Activated B cell treated with CpG ODN at 0.5 μM for 24 hours (primary cell): ENCODE data around the gene BAIAP2L1. TPM values are rescaled to one million over a fixed set of nuclear protein-coding genes. Genes with fewer than 3 reads are reported as not detected.
A peak's percentile ranks its signal among the peaks of the same experiment; 100 is the strongest.

Source experiments
- ATAC-seq: fragments of 200-7000 bp; cut with Tn5 transposase; one replicate; pipeline ENCODE4 v1.10.0; 2021; ENCODE audit warnings: low read depth, mild to moderate bottlenecking, moderate library complexity
- CTCF ChIA-PET: fragments of 350-600 bp; sonication (Branson Sonifier 250); formaldehyde crosslinking; loops from one replicate; lab custom pipeline; 2021; ENCODE audit warnings: antibody characterized with exemption; lab: Charles Lee
- POLR2A ChIA-PET: fragments of 350-600 bp; sonication (Branson Sonifier 250); formaldehyde crosslinking; loops from one replicate; lab custom pipeline; 2021; ENCODE audit warnings: antibody characterized with exemption; lab: Charles Lee
- DNase-seq: peaks from one replicate; pipeline ENCODE4 v3.0.0; 2022
- H3K27ac Mint-ChIP-seq: one replicate; pipeline ENCODE4 v1.8.0; 2020; ENCODE audit warnings: mixed read lengths
- H3K27me3 Mint-ChIP-seq: one replicate; pipeline ENCODE4 v1.8.0; 2021; ENCODE audit warnings: mixed read lengths
- H3K36me3 Mint-ChIP-seq: one replicate; pipeline ENCODE4 v1.8.0; 2021; ENCODE audit warnings: low read depth, mixed read lengths
- H3K4me1 Mint-ChIP-seq: one replicate; pipeline ENCODE4 v1.8.0; 2021; ENCODE audit warnings: mixed read lengths
- H3K4me3 Mint-ChIP-seq: one replicate; pipeline ENCODE4 v1.8.0; 2020; ENCODE audit warnings: mild to moderate bottlenecking, mixed read lengths
- H3K9me3 Mint-ChIP-seq: one replicate; pipeline ENCODE4 v1.8.0; 2020; ENCODE audit warnings: mixed read lengths
- intact Hi-C: fragments of 100-400 bp; cut with micrococcal nuclease; formaldehyde crosslinking; loops from one replicate; pipeline ENCODE4 v1.15.1; 2024
- total RNA-seq: library from RNA; stranded (reverse); gene quantifications from 2 replicates; pipeline ENCODE4 v1.2.3, GENCODE V29; 2022
- TF ChIP-seq, protein P1 (sequence below): fragments of 200-600 bp; IDR thresholded peaks from one replicate; pipeline ENCODE4 v1.8.0; 2022; ENCODE audit warnings: antibody characterized with exemption, mild to moderate bottlenecking

BAIAP2L1 gene
- total RNA-seq, 1 donor from 2014 or later = 8.1 TPM

GRCh38 chr7:98254516-98254915, 146.4 kb downstream of the BAIAP2L1 start:
- Mint-ChIP-seq H3K9me3 (no peaks in the 10 kb centered on the region), H3K27ac (no peak overlapping the region), H3K36me3 (peaks cover 32% of the 10 kb centered on the region), H3K4me3 (no peak overlapping the region), H3K4me1 (peaks cover 32% of the 10 kb centered on the region), H3K27me3 (no peaks in the 10 kb centered on the region)
- ATAC-seq (no peak), DNase-seq (no peak)
- POLR2A ChIA-PET = interaction anchor here (0.5 to 0.7 kb wide), 3 partner anchors 40 to 152 kb away, joined by 4 to 10 read pairs (median 7); no protein-coding TSS in a partner anchor
- CTCF ChIA-PET = no interaction called here
- TF ChIP-seq, protein P1, sequence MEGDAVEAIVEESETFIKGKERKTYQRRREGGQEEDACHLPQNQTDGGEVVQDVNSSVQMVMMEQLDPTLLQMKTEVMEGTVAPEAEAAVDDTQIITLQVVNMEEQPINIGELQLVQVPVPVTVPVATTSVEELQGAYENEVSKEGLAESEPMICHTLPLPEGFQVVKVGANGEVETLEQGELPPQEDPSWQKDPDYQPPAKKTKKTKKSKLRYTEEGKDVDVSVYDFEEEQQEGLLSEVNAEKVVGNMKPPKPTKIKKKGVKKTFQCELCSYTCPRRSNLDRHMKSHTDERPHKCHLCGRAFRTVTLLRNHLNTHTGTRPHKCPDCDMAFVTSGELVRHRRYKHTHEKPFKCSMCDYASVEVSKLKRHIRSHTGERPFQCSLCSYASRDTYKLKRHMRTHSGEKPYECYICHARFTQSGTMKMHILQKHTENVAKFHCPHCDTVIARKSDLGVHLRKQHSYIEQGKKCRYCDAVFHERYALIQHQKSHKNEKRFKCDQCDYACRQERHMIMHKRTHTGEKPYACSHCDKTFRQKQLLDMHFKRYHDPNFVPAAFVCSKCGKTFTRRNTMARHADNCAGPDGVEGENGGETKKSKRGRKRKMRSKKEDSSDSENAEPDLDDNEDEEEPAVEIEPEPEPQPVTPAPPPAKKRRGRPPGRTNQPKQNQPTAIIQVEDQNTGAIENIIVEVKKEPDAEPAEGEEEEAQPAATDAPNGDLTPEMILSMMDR = no peak
- intact Hi-C loops = loop anchor here (5.0 kb wide), 2 partner anchors 37 to 1932 kb away; partner anchors contain the start of gene SLC25A13

- H3K36me3 Mint-ChIP-seq = peaks cover 29% of the 10 kb centered on the region
Observed at GRCh38 chr7:98252425-98253054, 148.3 kb downstream of the BAIAP2L1 start.

DNA sequence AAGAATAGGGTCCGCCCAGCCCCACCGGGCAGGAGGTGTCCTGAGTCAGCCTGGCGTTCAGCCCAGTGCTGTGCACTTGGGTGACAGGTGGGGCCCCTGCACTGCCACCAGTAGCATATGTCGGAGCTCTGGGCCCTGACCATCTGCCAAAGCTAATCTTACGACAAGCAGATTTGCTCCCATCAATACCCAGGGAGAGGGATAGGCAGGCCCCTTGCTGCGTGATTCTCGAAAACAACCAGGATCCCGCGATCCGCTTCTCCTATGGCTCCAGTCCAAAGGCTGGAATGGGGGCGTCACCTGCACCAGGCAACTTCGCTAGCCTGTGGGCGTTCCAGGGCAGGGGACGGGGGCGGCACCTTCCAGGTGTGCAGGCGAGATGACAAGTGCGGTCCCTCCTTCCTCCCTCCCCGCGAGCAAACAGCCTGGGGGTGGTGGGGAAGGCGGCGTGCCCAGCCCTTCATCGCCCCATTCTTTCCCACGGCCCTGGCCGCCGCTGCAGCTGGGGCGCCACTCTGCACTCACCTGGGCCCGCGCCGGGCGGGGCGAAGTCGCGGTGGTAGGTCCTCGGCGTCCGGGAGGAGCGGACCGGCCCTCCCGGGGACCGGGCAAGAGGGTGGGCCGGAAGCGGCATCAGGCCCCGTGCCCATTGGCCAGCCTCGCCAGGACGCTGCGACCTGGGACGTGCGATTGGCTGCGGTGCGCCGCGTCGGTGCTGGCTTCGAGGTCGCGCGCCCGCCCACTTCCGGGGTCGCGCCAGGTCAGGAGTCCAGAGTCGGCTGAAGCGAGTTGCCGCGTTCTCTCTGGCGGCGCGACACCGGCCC, 149.1 kb downstream of the BAIAP2L1 start, which contains the start of gene TECPR1:
TECPR1 (minus strand) TSS at position 632 of the 824 bp plus-strand sequence. CDS start 6,086 bp downstream, outside the sequence.
- intact Hi-C loops = loop anchor here (1.0 to 5.0 kb wide), 9 partner anchors 15 to 1930 kb away; partner anchors contain the start of genes BAIAP2L1, BRI3, LMTK2 and SLC25A13
- H3K9me3 Mint-ChIP-seq = no peaks in the 10 kb centered on the region
- H3K36me3 Mint-ChIP-seq = peaks cover 27% of the 10 kb centered on the region
- peak; percentile 85 for DNase-seq
- TF ChIP-seq, protein P1 = no peak
- H3K4me1 Mint-ChIP-seq = peaks cover 39% of the 10 kb centered on the region
- H3K4me3 Mint-ChIP-seq = peak within 1 kb of the TSS; percentile 94
- CTCF ChIA-PET = no interaction called here
- peak; percentile 96 for ATAC-seq
- POLR2A ChIA-PET = interaction anchor here (1.2 to 1.6 kb wide), 2 partner anchors 31 to 49 kb away, joined by 3 to 7 read pairs; no protein-coding TSS in a partner anchor
- peak within 1 kb of the TSS; percentile 80 for H3K27ac Mint-ChIP-seq
- no peaks in the 10 kb centered on the region for H3K27me3 Mint-ChIP-seq

More at GRCh38 chr7:98252425-98253054, 148.3 kb downstream of the BAIAP2L1 start:
- no peaks in the 10 kb centered on the region for H3K27me3 Mint-ChIP-seq
- H3K4me1 Mint-ChIP-seq = peaks cover 39% of the 10 kb centered on the region
- H3K4me3 Mint-ChIP-seq = peak overlapping the region; percentile 94
- CTCF ChIA-PET = no interaction called here
- ATAC-seq = peak; percentile 36
- peak overlapping the region; percentile 80 for H3K27ac Mint-ChIP-seq
- intact Hi-C loops = loop anchor here (1.0 to 5.0 kb wide), 5 partner anchors 29 to 1930 kb away; partner anchors contain the start of genes BRI3, LMTK2 and SLC25A13
- POLR2A ChIA-PET = interaction anchor here (1.2 kb wide), 1 partner anchor 30 kb away, joined by 3 read pairs; no protein-coding TSS in a partner anchor
- TF ChIP-seq, protein P1 = no peak
- no peaks in the 10 kb centered on the region for H3K9me3 Mint-ChIP-seq
- no peak for DNase-seq

DNA sequence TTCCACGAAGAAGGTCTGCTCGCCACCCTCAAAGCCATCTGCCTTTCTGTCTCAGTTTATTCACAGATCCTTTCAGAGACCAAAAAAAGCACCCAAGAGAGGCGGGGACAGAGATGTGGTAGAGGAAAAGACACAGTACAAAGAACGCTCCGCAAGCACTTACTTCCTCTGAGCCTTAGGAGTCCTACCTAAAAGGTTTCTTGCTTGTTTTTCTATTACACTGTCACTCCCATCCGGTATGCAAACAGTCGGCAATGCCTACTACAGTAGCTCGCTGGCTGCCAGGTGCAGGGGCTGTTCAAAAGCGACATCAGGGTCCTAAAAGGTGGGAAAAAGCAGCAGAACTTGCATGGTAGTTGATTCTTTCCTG, 149.7 kb downstream of the BAIAP2L1 start:
- intact Hi-C loops = loop anchor here (1.0 to 5.0 kb wide), 6 partner anchors 16 to 1929 kb away; partner anchors contain the start of genes BAIAP2L1 and SLC25A13
- POLR2A ChIA-PET = interaction anchor here (1.6 kb wide), 1 partner anchor 49 kb away, joined by 7 read pairs; no protein-coding TSS in a partner anchor
- ATAC-seq (peak; percentile 16), DNase-seq (no peak)
- Mint-ChIP-seq H3K4me1 (peaks cover 39% of the 10 kb centered on the region), H3K27ac (peak overlapping the region; percentile 80), H3K36me3 (peaks cover 21% of the 10 kb centered on the region), H3K27me3 (no peaks in the 10 kb centered on the region), H3K9me3 (no peaks in the 10 kb centered on the region), H3K4me3 (peak overlapping the region; percentile 94)
- TF ChIP-seq, protein P1 = no peak
- CTCF ChIA-PET = interaction anchor here (0.8 kb wide), 1 partner anchor 145 kb away, joined by 3 read pairs; the partner anchor contains the start of gene LMTK2
